AG10803 (cell line): Measurements from ENCODE around the gene ING3.

Experiments used
- DNase-seq: peaks from one replicate; pipeline ENCODE4 v3.0.0; 2010; ENCODE audit warnings: low read depth
- H3K4me3 ChIP-seq: 2 replicates; pipeline ENCODE4 v1.5.1; 2011; ENCODE audit warnings: mild to moderate bottlenecking, low read length, control low read depth
- CTCF ChIP-seq: conservative IDR thresholded peaks from 2 replicates; pipeline ENCODE4 v1.5.1; 2011; ENCODE audit warnings: mild to moderate bottlenecking, low read length, control low read depth, inconsistent platforms

The ING3 gene

DNA sequence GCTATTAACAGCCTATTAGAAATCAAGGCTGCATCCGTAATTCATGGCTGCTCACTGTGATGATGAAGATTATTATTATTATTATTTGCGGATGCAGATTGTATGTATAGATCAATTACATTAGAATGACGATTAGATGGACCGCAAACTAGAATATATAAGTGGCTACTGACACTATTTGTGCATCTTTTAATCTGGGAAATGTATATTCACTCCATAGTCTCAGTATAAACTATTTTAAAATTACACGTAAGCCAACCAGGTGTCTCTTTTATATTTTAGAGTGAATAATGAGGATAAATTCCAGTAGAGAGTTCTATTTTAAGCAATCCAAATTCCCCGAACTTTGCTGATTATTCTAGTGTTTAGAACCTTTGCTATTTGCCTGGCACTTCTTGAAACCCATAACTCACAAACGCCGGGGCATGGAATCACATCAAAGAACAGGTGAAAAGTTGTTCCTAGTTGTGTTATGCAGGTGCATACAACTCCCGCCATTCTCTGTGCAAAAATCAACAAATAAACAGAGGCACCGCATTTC, 509 bp upstream of the ING3 start:
- DNase-seq = no peak
- peak overlapping the region; percentile 57 for H3K4me3 ChIP-seq
- no peak for TF ChIP-seq CTCF

GRCh38 chr7:120951309-120951699, 727 bp downstream of the ING3 start:
- peak overlapping the region; percentile 92 for H3K4me3 ChIP-seq
- no peak for TF ChIP-seq CTCF

DNA sequence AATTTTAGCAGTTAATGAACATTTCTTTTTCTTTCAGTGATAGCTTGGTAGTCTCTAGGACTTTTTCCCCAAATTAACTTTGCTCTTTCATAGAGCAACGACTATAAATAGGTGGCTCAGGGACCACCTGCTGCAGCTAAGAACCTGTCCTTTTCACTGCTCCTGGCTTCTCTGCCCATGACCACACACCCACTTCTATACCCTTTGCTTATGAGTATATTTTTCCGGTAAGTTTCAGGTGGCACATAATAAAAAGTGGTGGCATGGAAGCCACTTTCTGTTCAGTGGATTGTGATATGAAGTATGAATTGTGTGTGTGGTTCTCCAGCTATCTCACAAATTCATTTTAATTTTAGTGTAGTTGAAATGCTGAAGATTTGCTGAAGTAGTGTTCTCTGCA, 1.2 kb downstream of the ING3 start:
- H3K4me3 ChIP-seq = peak overlapping the region; percentile 92
- TF ChIP-seq CTCF = no peak

More at GRCh38 chr7:120951309-120951699, 727 bp downstream of the ING3 start:
- DNase-seq = no peak

DNA sequence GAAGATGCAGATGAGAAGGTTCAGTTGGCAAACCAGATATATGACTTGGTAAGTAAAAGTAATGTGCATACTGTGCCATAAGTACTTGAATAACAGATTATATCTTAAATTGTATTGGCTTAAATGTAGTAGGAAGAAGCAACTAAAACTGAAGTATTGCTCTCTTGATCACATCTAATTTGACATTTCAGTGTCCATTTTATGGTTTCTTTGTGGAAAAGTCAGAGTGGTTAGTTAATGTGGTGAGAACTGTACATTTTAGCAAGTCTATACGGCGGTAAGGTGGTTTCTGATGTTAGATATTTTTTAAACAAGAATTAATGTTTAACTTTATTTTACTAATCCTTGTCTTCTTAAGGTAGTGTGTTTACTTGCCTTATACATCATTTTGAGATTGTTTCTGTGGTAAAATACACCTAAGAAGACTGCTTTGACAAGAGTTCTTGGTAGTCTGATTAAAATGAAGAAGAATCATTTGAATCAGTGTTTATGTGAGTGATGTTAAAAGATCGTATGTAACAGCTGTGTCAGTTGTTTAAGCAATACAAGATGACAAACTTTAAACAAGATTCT, 5.1 kb downstream of the ING3 start:
- no peak overlapping the region for H3K4me3 ChIP-seq
- no peak for DNase-seq
- TF ChIP-seq CTCF = no peak

More for the DNA sequence above, 1.2 kb downstream of the ING3 start:
- DNase-seq = no peak

DNA sequence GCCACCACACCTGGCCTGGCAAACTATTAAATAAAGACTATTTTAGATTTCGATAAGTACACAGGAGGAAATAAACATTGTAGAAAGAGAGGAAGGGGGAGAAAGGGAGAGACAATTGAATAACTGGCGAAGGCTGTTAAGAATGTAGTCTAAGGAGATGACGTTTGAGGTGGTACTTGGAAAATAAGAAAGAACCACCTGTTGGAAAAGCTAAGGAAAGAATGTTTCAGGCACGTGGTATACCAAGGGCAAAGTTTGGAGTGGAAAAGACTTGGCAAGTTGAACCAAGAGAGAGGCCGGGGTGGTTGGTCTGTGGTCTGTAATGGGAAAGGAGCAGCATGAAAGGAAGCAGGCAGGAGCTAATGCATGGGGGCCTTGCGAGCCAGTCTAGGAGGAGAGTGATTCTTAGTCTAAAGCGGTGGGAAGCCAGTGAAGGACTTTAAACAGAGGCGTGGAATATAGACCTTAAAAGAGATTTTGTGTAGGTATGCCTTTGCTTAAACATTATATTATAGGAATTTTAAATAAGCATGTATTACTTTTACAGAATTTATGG, 9.4 kb downstream of the ING3 start:
- no peak for DNase-seq
- no peak overlapping the region for H3K4me3 ChIP-seq
- no peak for TF ChIP-seq CTCF

DNA sequence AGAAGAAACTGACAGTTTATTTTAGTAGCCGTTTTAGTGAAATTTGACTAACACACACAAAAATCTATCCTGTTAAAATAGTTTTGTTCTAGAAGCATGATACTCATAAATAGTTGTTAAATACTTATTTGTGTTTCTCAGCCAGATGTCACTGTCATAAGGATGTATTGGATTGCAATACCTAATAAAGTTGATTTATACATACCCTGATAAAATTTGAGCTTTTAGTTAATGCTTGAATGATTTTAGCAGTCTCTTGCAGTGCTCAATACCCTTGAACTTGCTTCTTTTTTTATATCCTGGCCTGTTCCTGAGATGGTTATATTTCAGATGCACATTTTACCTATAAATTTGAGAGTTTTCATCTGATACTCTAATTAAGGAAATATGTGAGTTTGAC, 10.1 kb downstream of the ING3 start:
- DNase-seq = no peak
- no peak for TF ChIP-seq CTCF

DNA sequence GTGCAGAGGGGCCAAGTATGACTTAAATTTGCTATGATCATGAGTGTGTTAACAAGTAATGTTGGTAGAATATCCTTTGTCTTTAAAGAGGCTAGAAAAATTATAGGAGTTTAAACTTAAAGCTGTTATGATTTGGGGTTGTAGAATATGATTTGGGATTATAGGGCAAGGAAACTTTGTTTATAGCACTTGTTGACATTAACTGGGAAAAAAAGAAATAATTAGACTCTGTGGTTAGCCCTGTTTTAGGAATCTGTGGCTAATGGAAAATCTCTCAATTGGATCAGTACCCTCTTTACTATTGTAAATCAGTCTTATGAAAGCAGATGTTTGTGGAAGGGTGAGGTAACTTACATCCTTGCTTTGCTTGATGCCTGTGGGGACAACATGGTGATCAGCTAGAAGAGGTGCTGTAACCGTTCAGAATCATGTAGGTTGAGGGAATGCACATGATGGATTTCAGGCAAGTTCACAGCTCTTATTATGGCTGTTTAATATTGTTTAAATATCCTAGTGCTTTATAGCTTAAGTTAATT, 11.1 kb downstream of the ING3 start:
- no peak for TF ChIP-seq CTCF
- no peak for DNase-seq

More for the DNA sequence above, 10.1 kb downstream of the ING3 start:
- no peak overlapping the region for H3K4me3 ChIP-seq

More for the DNA sequence above, 11.1 kb downstream of the ING3 start:
- no peak overlapping the region for H3K4me3 ChIP-seq
